Dedifferentiated amniotic fluid mesenchymal stem cell (primary cell): ENCODE data around the gene RBMS3.

Experiments used
- DNase-seq: peaks from one replicate; pipeline ENCODE4 v3.0.0-alpha.2; 2016; ENCODE audit errors: extremely low spot score

Gene RBMS3

DNA sequence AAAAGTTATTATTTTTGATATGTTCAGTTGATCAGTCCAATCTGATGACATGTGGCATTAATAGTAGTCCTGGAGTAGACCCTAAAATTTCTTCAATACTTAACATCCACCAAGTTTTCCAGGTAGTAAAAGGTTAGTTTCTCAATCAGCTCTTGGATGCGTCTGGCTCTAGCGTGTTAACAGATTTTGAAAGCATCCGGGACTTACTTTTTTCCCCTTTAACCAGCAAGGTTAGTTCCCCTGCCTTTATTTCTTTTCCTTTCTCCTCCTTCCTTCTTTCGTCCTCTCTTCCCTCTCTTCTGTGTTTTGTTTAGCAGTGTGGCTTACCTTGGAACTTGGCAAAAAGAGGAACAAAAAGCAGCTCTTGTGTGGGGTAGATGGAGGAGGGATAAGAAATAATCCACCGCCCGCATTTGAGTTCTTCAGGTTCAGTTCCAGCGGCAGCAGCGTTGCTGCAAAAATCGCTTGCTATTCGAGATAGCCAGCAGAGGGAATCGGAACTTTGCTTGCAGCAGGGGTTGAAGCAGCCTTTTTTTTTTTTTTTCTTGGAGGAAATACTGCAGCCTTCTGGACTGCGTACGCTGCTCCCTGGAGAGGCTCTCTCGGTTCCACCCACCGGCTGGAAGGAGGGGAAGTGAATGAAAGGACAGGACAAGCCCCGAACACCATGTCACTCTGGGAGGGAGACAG, at the start of gene RBMS3:
RBMS3 (plus strand) TSS at position 668 of the 690 bp plus-strand sequence.
- DNase-seq: peak; percentile 97

DNA sequence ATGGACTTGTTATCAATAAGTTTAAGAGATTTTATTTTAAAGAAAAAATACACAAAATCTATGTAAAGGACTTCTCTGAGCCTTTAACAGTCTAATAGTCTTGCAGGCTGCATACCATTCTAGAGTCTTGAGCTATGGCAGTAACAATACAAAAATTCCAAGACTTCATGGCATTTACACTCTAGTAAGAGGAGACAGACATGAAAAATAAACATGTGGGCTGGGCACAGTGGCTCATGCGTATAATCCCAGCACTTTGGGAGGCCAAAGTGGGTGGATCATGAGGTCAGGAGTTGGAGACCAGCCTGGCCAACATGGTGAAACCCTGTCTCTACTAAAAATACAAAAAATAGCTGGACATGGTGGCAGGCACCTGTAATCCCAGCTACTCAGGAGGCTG, 47.7 kb upstream of the RBMS3 start:
- DNase-seq: peak; percentile 81

DNA sequence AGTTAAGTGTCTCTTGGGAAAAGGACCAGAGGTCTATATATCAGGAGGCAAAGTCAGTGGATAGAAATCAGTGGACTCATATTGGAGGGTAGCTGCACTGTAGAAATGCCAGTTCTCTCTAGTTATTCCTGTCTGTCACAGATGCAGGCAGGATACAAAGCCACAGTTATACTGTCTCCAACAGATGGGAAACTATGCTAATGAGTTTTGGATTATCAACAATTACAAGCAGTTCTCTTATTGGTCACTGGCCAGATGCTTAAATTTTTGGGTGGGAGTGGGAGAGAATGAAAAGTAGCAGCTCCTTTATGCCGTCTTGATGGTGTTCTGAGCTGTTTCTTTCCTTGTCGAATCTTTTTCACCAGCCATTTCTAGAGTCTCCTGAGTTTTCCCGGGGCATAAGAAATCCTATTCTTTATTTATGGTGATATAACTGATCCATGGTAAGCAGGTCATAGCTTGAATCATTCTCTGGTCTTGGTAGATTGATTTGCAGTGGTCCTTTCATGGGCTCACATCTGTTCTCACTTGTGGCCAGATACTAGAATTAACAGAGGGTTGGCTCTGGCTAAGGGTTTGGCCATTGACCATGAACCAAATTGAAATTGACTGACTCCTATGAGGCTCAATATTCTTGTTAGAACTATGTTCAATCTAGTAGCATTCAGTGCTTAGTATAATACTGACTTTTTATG, 44.6 kb upstream of the RBMS3 start:
- DNase-seq: no peak

DNA sequence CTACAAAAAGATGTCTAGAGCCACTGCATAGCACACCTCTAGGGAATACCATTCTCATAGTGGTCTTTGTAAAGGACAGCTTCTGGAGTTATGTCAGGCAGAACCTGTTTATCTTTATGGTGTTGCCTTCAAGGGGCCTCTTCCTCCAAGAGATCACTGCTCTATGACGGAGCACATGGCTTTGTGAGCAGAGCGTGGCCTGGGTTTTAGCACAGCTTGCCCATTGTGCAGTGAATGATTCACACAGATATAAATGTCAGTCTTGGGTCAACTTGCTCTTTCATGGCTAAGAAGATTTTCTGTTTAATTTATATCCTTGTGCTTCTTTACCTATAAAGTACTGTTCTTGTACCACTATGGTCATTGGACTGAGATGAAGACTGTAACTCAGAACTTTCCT, 41.5 kb upstream of the RBMS3 start:
- no peak for DNase-seq

- no peak for DNase-seq
Observed at GRCh38 chr3:29240248-29240647, 40.6 kb upstream of the RBMS3 start.

DNA sequence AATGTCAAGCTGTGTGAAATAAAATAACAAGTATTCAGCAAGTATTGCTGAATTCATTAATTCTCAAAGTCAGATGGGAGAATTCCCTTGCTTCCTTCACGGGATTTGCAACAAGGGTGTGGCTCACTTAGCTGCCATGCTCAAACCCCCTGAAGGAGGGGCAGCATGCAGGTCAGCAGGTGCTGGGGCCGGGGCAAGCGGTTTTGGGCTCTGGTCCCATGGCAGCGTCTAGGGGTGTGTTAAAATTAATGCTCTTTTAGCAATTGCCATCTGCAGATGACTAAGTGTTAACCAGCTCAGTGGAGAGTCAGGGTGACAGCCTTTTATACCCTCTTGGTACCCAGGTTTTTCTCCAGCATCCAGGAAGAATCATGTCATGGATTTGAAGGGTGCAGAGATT, 40.0 kb upstream of the RBMS3 start:
- no peak for DNase-seq

DNA sequence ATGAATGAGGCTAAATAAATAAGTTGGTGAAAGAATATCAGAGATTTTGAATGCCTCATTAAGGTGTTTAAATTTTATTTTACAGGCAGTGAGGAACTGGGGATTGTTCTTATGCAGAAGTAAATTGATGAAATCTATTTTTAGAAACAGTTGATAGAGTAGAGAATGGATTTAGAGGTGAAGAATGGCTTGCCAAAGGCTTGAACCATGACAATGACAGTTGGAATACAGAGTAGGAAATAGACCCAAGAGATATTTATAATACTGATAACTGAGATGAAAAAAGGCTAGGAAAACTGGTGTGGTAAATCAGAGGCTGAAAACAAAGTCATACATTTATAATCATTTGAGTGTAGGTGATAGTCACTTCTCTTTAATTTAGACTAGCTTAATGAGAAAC, 39.0 kb upstream of the RBMS3 start:
- DNase-seq: no peak

DNA sequence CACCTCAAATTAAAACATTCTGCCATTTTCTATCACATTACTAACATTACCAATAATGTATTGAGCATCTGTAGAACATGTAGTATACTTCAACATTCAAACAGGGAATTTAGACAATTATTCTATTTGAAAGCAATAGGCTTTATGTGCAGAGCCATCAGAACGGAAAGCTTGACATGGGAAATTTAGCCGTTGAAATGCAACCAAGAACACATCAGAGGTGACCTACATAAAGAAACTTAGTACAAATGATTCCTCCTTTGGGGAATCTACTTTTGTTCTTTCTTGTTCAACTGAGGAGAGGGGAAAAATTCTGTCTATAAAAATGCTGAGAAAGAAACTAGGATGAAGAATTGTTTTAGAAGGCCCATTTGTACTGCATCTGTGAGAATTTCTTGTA, 38.6 kb upstream of the RBMS3 start:
- no peak for DNase-seq

DNA sequence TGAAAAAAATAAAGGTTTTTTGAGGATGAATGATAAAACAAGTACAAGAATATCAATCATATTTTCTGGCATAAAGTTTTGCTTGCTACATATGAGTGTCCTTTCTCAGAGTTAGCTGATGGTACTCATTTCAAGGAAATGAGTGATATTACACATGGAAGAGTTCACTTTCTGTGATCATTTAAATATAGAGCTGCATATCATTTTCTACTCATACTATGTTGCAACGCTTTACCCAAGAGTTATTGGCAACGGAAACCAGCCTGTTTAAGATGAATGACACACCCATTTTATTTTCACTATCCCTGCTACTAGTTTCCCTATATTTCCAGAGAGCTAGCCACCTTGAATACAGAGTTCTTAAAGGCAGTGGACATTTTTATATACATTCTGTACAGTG, 35.4 kb upstream of the RBMS3 start:
- DNase-seq: no peak

GRCh38 chr3:29247088-29247745, 33.7 kb upstream of the RBMS3 start:
- no peak for DNase-seq

DNA sequence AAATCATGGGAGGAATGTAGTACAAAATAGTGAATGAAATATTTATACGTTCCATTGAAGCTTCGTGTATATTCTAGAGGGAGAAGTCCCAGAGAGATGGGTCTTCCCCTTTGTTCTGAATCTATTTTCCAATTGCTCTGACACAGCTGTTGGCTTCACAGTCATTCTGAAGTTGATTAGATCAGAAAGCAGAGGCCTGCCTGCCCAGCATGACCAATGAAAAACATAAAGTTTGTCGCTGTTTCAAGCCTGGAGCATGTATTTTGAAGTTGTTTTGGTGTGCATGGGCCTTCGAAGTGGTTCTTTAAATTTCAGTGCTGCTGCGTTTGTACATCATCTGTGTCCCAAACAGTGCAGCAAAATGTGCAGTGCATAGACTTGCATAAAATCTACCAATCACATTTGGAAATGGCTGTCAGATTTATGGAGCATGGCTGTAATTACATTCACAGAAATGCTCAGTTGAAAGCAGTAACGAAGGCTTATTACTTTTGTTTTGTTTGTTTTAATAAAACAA, 31.0 kb upstream of the RBMS3 start:
- no peak for DNase-seq

GRCh38 chr3:29255854-29256696, 24.8 kb upstream of the RBMS3 start:
- DNase-seq: no peak

GRCh38 chr3:29258161-29258560, 22.7 kb upstream of the RBMS3 start:
- DNase-seq: no peak

DNA sequence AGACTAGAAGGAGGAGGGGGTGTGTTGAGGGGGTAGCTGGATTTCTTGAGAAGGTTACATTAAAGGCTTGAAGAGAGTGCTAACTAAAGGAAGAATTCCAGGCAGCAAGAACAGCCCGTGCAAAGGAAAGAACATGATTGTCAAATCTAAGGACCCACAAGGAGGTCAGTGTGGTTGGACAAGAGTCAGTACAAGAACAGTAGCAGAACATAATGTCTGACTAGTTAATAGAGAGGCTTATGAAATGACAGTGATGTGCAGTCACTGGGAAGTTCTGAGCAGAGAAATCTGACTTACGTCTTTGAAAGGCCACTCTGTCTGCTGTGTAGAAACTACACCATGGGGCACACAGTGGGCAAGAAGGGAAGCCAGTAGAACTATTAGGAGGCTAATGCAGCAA, 19.8 kb upstream of the RBMS3 start:
- DNase-seq: no peak

- DNase-seq: no peak
Observed at GRCh38 chr3:29263476-29263875, 17.4 kb upstream of the RBMS3 start.

GRCh38 chr3:29265509-29266072, 15.3 kb upstream of the RBMS3 start:
- no peak for DNase-seq

DNA sequence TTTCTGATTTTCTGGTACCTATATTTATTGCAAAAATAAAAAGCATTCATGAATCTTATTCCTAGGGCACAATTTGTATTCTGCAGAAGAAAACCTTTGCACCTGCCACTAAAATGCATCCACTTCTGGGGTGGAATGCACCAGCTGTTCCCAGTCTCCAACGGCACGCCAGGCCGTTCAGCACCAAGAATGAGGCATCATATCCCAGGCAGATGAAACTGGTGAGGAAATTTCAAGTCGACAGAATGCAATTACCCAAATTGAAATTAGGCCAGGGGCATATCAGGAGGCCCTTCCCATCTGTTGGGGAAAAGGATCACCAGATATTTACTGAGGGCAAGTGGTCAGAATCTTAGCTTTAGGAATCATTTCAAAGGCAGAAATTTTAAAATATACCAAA, 13.6 kb upstream of the RBMS3 start:
- no peak for DNase-seq

DNA sequence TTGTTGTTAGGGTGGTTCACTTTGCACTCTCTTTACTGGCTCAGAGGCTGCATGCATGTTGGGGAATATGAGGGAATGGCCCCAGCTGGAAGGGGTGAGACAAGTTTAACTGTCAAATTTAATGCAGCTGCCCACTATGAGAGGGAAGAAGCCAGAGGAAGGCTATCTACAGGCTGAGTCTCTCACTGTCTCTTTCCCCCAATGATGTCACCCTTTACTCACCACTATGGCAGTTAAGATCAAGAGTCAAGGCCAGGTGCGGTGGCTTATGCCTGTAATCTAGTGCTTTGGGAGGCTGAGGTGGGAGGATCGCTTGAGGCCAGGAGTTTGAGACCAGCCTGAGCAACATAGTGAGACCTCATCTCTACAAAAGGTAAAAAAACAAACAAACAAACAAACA, 12.2 kb upstream of the RBMS3 start:
- no peak for DNase-seq

- DNase-seq: no peak
Observed at GRCh38 chr3:29270752-29271151, 10.1 kb upstream of the RBMS3 start.

DNA sequence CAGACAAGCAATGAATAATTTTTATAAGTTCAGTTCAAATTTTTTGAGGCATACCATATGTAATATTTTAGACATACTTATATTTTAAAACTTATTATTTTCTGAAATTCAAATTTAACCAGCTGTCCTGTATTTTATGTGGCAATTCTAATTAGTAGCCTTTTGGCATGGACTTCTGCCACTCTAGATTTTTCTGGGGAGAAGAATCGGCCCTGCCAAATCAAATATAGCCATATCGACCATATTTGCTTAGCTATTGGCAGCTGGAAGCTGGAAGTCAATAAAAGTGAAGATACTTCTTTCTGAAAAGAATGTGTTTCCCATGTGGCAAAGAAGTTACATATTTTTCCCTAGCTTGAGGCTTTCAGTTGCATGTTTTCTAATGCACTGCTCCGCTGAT, 9.4 kb upstream of the RBMS3 start:
- DNase-seq: no peak

DNA sequence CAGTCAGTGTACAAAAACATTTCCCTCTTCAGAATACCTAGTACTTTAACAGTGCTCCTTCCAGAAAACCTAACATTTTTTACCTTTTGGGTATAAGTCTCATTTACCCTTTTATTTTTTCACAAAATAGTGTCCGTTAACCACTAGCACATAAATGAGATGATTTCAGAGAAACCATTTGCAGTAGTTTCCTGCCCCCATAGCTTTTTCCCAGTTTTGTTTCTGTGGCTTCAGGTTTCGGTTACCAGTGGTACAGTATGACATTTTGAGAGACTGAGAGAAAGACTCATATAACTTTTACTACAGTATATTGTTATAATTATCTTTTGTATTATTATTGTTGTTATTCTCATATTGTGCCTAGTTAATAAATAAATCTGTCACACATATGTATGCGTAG, 6.2 kb upstream of the RBMS3 start:
- DNase-seq: no peak

GRCh38 chr3:29275309-29275708, 5.6 kb upstream of the RBMS3 start:
- no peak for DNase-seq
